ENCODE measurements around the gene ATP8A2.

The ATP8A2 gene

DNA sequence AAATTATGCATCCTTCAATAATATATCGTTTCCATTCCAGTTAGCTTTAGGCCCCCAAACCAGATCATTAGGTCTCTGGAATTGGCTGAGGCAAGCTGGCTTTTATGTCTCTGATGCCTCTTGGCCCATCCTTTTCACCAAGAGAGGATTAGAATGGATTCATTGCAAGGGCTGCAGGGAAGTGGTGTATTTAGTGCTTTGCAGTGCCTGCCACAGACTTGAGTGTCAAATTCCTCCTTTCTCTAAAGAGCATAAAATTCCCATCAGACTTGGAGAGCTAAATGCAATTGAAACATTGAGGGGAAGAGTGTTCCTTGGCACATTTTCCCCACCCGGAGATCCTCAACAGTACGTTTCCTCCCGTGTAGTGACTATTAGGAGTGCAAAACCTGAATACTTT, 302.6 kb downstream of the ATP8A2 start:
- no peak overlapping the region for H3K4me3 ChIP-seq
- H3K27ac ChIP-seq = no peak overlapping the region

DNA sequence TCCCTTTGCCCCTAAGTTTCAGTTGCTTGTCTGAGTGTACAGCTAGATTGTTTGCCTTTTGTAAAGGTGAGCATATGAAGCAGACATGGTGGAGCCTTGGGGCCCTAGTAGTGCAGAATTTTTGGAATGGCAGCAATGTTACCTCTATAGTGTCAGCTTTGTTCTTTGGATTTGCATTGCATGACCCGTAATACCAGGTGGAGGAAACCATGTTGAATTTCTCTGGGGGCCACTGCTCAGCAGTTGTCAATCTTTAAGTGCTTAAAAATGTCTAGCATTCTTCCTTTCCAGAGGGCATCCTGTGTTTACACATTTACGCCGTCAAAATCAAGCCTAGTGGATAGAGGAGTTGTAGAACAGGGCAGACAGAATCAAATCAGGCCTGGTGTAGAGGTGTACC, 303.3 kb downstream of the ATP8A2 start:
- no peak overlapping the region for H3K4me3 ChIP-seq
- no peak overlapping the region for H3K27ac ChIP-seq

DNA sequence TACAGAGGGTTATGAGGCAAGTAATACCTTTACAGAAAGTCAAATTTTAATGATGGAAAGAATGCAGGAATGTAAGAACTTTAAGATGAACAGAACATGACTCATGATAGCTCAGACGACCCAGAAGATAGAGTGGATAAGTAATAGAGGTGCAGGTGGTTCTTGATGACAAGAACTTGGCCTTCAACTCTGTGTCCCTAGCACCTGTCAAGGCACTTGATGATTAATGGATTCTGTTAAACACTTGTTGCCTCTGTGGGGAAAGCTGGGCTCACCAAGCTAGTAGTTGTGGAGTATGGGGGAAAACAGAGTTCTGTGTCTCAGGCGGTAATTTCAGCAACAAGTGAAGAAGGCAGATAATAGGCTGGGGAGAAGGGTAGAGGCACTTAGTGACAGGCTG, 306.2 kb downstream of the ATP8A2 start:
- no peak overlapping the region for H3K27ac ChIP-seq
- no peak overlapping the region for H3K4me3 ChIP-seq

DNA sequence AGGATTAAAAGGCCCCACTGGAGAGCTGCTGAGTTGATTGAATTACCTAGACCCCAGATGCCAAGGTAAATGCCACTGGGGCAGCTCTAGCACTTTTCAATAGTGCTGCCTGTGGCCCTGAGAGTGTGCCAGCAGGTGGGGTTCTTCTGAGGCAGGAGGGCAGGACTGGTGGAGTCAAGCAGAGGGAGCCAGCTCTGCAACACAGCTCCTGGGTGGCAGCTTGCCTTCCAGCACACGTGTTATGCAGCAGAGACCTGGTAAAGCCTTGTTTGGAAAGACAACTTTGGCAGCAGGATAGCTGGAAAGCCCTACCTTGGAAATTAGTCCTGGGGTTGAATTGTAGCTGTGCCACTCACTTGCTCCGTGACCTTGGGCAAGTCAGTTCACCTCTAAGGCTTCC, 306.6 kb downstream of the ATP8A2 start:
- no peak overlapping the region for H3K27ac ChIP-seq

DNA sequence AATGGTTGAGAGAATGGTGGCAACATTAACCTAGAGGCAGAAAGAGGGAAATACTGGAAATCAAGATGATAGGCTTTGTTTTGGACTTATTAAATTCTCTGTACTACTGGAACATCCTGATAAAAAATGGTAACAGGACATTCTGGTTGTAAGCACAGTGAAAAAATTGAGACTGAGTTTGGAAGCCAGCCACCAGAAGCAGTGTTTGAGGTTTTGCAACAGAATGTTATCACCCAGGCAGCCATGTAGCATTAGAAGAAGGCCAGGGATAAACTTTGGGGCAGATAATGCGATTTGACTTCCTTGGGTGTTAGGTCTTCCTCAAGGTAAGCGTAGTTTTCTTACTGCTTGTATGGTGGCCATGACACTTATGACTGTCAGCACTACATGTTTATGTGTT, 307.4 kb downstream of the ATP8A2 start:
- H3K27ac ChIP-seq = no peak overlapping the region
- H3K4me3 ChIP-seq = no peak overlapping the region

More for the DNA sequence above, 306.6 kb downstream of the ATP8A2 start:
- H3K4me3 ChIP-seq = no peak overlapping the region

DNA sequence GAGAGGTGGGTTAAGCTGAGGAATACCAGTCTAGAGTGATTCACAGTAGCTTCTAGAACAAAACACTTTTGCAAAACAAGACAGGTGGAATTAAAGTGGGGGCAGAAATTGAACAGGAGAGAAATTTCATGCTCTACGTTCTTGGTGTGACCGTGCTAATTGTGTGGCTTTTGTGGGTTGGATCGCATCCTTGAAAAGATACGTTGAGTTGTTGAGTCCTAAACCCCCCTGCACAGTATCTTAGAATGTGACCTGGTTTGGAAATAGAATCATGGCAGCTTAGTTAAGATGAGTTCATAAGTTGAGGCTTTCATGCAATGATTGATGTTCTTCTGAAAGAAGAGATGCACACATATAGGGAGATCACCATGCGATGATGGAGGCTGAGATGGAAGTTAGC, 308.2 kb downstream of the ATP8A2 start:
- no peak overlapping the region for H3K27ac ChIP-seq

DNA sequence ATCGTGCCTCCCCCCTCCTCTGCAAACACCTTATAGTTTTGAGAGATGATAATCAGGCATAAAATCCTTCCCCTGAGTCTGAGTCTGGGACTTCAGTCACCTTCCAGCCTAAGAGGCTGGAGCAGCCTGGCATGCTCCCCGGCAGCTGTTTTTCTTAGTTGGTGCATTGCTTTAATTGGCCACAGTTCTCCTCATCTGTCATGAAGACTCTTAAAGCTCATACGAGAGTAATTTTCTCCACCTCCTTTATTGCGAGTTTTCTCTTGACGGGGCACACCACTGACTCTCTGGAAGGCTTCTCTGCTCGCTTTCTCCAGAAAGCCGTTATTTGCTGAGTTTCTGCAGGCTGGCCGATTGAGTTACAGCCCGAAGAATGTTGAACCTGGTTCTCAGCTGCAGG, 310.5 kb downstream of the ATP8A2 start:
- H3K4me3 ChIP-seq = no peak overlapping the region
- H3K27ac ChIP-seq = no peak overlapping the region

More for the DNA sequence above, 308.2 kb downstream of the ATP8A2 start:
- no peak overlapping the region for H3K4me3 ChIP-seq

DNA sequence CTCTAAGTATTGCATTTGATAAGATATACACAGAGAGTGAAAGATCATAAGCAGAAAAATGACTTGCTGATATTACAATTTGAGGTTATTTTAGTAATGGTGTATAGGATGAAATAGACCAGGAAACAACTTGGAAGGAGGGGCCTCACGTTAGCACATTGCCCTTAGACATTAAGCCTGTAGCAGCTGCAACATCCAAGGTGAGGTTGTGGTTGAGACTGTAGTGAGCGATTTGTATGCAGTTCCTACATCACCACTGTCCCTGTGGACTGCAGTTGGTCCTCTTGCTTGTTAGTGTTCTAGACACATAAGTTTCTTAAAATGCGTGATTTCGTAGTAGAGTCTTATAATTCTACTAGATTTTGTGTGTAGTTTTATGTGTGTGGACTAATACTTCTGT, 311.3 kb downstream of the ATP8A2 start:
- H3K27ac ChIP-seq = no peak overlapping the region
- no peak overlapping the region for H3K4me3 ChIP-seq

DNA sequence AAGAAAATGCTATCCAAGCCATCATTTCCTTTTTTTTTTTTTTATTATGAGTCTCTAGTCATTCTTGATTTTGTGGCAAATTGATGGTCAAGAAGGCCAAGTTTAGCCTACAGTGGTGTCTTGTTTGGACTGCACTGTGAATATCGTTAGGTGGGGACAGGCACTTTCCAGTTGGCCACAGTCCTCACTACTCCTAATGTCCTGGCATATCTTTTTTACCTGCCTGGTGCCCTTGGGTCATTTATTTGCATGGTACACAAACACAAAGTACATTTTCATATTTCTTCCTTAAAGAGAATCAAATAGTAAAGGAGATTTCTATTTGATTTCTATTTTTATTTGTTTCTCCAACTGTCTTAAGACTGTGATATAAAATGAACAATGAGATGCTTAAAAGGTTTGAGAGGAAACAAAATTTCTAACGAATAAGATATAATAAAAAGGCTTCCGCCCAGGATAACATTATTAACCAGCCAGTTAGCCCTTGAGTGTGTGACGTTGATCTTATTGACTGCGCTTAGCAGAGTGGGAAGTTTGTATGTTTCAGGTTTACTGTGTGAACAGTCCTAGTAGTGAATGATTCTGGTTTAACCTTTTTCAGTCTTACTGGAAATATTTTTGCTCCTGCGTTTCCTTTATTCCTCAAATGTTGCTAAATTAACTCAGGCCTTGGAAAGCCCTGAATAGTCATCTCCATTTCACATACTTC, 312.0 kb downstream of the ATP8A2 start:
- Histone ChIP-seq H3K27ac (no peak overlapping the region), H3K4me3 (no peak overlapping the region)

DNA sequence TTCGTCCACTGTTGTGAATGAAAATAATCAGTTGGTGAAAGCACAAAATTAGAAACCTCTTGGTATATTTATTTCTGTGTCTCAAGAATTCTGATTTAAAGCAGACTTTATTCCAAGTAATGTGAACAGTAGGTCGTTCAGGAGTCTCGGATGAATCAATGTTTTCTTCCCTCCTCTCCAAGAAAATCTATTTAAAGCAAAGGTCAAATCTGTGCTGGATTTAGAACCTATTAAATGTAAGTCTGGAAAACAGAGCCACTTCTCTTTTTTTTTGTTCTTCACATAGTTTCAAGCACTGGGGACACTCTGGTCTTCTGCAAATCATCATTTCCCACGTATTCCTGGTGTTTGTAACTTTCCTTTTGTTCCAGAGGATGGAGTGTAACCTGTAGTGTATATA, 312.7 kb downstream of the ATP8A2 start:
- no peak overlapping the region for H3K27ac ChIP-seq
- no peak overlapping the region for H3K4me3 ChIP-seq

DNA sequence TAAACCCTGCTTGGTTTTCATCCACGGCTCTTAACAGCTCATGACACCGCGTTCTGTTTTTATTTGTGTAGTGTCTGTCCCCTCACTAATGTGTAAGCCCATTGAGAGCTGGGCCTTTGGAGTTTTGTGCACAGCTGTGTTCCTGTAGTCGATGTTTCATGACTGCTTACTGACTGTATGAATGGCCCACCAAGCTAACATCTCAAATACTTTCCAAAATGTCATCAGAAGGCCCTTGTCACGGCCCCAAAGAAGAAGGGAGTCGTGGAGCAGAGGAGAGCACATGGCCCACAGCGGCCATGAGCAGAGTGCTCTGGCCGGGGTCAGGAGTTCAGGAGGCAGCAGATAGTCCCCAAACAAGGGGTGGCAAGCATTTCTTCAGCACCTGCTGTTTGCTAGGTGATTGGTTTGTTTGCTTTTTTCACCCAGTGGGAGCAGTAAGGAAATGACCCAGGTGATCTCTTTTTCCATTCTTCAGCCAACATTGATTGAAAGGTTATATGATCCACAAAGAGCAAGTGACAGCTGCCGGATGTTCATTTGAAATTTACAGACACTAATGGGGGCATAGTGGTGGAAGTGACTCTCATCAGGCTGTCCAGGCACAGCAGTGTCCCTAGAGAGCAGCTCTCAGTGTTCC, 315.2 kb downstream of the ATP8A2 start:
- H3K27ac ChIP-seq = no peak overlapping the region

DNA sequence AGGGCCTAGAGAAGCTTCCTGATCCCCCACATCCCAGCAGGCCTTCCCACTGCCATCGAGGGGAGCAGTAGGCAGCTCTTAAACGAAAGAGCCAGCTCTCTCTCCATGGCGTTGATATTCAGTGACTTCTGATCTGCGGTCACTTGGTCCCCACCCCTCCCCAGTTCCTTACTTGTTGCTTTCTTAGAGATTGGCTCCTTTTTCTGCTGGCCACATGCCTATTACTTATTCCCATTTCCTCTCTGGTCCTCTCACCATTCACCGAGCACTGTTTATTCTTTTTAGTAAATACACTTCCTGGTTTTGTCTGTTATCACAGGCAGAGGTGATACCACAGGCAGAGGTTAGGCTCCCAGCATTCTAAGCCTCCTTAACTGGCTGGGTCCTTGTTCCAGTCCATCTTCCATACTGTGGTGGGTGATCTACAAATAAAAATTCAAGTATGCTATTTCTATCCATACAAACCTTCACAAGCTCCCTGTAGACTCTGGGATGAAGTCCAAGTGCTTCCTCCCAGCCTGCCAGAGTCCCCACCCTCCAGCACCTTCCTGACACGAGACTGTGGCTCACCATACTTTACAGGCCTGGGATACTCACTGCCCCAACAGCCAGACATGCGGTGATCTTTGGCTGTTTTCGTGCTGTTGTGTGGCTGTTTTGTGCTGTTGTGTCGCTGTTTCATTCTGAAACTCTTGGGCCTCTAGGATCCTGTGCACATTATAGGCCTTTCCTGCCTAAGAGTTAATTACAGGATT, 315.9 kb downstream of the ATP8A2 start:
- Histone ChIP-seq H3K27ac (no peak overlapping the region), H3K4me3 (no peak overlapping the region)

More for the DNA sequence above, 315.2 kb downstream of the ATP8A2 start:
- no peak overlapping the region for H3K4me3 ChIP-seq

DNA sequence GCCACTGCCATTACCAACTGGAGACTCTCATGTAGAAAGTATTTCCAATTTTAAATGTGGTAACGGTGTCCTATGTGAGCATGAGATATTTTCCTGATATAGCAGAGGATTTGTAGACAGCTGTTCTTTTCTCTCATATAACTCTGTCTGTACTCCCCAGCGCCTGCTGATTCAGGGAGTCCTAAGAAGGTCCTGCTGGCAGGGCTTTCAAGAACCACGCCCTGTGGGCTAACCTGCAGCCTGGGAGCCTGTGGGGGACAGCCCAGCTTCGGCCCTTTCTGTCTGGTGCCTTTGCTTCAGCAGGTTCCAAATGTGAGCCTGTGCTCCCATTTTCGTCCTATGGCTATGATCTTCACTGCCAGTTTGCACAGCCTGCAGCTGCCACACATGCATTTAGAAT, 316.8 kb downstream of the ATP8A2 start:
- H3K4me3 ChIP-seq = no peak overlapping the region
- no peak overlapping the region for H3K27ac ChIP-seq

DNA sequence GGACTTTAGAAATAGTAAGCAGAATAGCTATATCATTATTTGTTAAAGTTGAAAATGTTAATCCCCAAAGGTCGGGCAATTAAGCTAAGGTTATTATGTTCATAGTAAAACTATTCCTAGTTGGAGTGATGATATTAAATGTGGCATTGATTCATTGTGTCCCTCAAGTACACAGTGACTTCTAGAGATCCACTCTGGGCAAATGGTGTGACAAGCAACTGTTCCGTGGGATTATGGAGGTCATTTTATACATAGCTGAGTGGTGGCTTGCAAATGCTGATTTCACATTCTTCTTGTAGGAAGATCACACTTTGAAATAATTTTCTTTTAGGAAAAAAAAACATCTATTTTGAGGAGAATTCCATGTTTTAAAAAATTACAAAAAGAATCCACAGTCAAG, 317.8 kb downstream of the ATP8A2 start:
- no peak overlapping the region for H3K4me3 ChIP-seq
- no peak overlapping the region for H3K27ac ChIP-seq

DNA sequence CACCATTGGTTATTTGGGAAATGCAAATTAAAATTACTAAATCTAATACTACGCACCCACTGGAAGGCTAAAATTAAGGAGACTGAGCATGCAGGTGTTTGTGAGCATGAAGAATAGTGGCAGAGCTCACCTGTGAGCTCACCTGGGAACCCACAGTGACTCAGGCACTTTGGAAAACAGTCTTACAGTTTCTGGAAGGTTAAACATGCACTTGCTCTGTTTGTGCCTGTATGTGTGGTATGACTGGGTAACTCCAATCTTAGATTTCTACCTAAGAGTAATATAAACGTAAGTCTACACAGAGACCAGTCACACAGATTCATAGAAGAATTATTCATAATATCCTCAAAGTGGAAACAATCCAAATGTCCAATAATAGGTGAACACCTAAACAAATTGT, 318.8 kb downstream of the ATP8A2 start:
- H3K27ac ChIP-seq = no peak overlapping the region
- H3K4me3 ChIP-seq = no peak overlapping the region

DNA sequence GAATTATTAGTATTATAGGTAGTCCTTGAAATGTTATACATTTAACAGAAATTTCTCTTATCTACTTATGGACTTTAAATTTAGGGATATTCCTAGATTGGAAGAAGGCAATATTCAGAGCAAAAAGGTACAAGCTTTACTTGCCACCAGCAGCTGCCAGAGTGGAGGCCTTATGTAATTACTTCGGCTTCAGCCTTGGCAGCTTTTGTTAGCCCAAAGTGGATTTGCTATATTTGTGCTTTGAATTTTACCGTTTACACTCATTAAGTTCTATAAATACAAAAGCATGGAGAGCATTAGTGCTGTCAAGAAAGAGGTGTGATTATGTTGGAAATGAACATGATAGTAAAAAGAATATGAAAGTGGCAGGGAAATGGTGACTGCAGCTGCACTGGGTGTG, 319.9 kb downstream of the ATP8A2 start:
- H3K27ac ChIP-seq = no peak overlapping the region
- H3K4me3 ChIP-seq = no peak overlapping the region

DNA sequence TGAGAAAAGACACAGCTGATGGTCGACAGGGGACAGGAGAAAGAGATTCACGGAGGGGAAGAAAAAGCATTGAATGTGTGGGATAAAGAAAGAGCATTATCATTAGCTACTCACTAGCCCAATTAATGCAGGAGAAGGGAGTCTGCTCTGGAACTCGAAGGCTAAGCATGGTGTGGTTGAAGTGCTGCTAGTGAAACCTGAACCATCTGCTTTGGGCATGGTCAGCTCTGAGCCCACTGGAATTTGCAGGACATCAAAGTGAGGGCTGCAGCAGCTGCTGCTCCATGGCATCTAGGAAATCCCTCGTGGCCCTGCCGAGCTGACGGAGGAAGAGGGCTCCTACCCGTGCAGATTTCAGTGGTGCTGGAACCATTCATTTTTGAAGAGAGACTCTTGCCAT, 320.3 kb downstream of the ATP8A2 start:
- Histone ChIP-seq H3K4me3 (no peak overlapping the region), H3K27ac (no peak overlapping the region)

DNA sequence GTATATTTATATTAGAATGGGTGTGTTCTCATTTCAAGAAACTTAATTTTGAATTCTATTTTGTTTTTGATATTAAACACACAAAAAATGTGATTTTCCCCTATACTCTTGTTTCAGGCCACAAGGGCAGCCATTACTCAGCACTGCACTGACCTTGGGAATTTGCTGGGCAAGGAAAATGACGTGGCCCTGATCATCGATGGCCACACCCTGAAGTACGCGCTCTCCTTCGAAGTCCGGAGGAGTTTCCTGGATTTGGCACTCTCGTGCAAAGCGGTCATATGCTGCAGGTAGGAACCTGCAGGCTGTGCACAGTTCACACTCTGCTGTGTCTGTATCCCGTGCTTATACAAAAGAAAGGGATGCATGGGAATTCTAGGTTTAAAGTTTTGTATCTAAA, 327.3 kb downstream of the ATP8A2 start:
- H3K4me3 ChIP-seq = no peak overlapping the region

DNA sequence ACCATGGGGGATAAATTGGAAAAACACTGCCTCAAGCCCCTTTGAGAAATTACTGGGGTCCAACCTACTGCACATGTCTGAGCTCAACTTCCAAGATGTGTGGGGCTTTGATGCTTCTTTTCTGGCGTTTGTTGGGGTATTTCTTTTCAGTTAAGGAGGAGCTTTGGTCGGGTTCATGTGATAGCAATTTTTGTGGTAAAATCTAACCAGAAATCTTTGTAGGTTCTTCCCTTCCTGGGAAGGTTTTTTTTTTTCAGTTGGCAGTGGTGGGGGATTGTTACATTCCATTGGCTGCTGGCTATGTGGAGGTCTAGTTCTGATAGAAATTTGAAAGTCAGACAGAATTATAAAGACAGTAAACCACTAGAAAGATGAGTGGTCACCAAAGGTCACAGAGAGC, 327.8 kb downstream of the ATP8A2 start:
- H3K27ac ChIP-seq = no peak overlapping the region
- H3K4me3 ChIP-seq = no peak overlapping the region

More for the DNA sequence above, 327.3 kb downstream of the ATP8A2 start:
- no peak overlapping the region for H3K27ac ChIP-seq

DNA sequence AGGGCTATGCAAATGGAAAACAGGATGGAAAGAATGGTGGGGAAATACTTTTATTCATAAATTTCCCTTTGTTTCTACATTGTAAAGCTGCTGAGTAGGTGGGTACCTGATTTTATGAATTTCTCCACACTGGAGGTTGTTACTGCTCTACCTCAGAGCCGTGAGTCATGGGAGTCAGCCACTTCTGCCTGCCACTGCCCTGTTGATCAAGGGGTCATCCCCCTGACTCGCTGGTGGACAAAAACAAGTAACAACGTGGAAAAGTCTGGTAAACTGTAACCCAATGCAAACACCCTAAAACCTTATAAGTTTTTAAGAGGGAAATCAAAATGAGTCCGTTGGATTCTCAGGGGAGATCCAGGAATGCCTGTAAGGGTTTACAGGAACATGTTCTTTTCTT, 329.5 kb downstream of the ATP8A2 start:
- Histone ChIP-seq H3K27ac (no peak overlapping the region), H3K4me3 (no peak overlapping the region)

DNA sequence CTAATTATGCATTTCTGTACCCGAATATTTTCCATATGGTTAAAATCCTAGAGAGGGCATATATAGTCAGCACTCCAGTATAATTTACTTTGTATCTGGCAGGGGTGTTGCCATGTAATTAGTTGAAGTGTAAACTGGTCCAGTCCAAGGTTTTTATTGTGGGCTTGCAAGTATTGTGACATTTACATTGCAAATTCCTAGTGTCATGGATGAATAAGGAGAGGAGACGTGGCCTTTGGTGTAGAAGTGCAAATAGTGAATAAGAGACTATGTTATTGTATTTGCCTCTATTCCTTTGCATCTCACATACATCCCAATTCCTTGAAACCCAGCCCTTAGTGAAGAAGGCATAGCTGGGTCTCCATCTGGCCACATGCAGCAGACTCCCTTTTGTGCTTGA, 330.6 kb downstream of the ATP8A2 start:
- Histone ChIP-seq H3K4me3 (no peak overlapping the region), H3K27ac (no peak overlapping the region)
